ENCODE measurements around the gene RAPGEF3. TPM values are rescaled to one million over a fixed set of nuclear protein-coding genes. Genes with fewer than 3 reads are reported as not detected.

Gene RAPGEF3
- total and polyA plus RNA-seq, 2 experiments from 2014 or later = 2.1 to 2.6 TPM

GRCh38 chr12:47746073-47746472, 12.6 kb downstream of the RAPGEF3 start:
- no peak overlapping the region for H3K4me2 ChIP-seq
- TF ChIP-seq EZH2phosphoT487 (IDR thresholded peaks at IDR 0.05; ENCODE audit: low read depth, severe bottlenecking, unreplicated experiment) (no peak), CTCF (IDR thresholded peaks at IDR 0.05; ENCODE audit: poor library complexity) (no peak), EZH2 (IDR thresholded peaks at IDR 0.05; ENCODE audit: borderline replicate concordance) (no peak)
- no peaks in the 10 kb centered on the region for H3K79me2 ChIP-seq
- WGBS (ENCODE audit: low lambda C conversion rate, missing lambda C conversion rate) = 93% methylated on average over 3 of the region's 5 CpGs
- H3K27ac ChIP-seq = no peak overlapping the region
- no peak overlapping the region for H2AFZ ChIP-seq
- H3K27me3 ChIP-seq = no peaks in the 10 kb centered on the region
- H3K9me3 ChIP-seq (ENCODE audit: low read depth) = no peaks in the 10 kb centered on the region
- no peaks in the 10 kb centered on the region for H3K9me2 ChIP-seq (replicated peaks; ENCODE audit: insufficient read depth)
- no peaks in the 10 kb centered on the region for H3K4me1 ChIP-seq (ENCODE audit: insufficient read depth)
- no peak for DNase-seq (ENCODE audit: low spot score)
- no peaks in the 10 kb centered on the region for H3K36me3 ChIP-seq (replicated peaks; ENCODE audit: insufficient read depth, low read depth)
- H4K20me1 ChIP-seq (ENCODE audit: insufficient read depth, poor library complexity, severe bottlenecking) = no peaks in the 10 kb centered on the region
- H3K4me3 ChIP-seq = no peak overlapping the region

- no peaks in the 10 kb centered on the region for H3K27me3 ChIP-seq
- no peak for DNase-seq (ENCODE audit: low spot score)
- H3K27ac ChIP-seq = no peak overlapping the region
- no peaks in the 10 kb centered on the region for H3K9me3 ChIP-seq (ENCODE audit: low read depth)
- no peaks in the 10 kb centered on the region for H3K79me2 ChIP-seq
- no peaks in the 10 kb centered on the region for H3K9me2 ChIP-seq (replicated peaks; ENCODE audit: insufficient read depth)
- no peak overlapping the region for H3K4me3 ChIP-seq
- H3K4me2 ChIP-seq = no peak overlapping the region
- TF ChIP-seq EZH2 (IDR thresholded peaks at IDR 0.05; ENCODE audit: borderline replicate concordance) (no peak), CTCF (IDR thresholded peaks at IDR 0.05; ENCODE audit: poor library complexity) (no peak), EZH2phosphoT487 (IDR thresholded peaks at IDR 0.05; ENCODE audit: low read depth, severe bottlenecking, unreplicated experiment) (no peak)
- H2AFZ ChIP-seq = no peak overlapping the region
- WGBS (ENCODE audit: low lambda C conversion rate, missing lambda C conversion rate) = 77% methylated on average over 16 of the region's 16 CpGs
- H4K20me1 ChIP-seq (ENCODE audit: insufficient read depth, poor library complexity, severe bottlenecking) = no peaks in the 10 kb centered on the region
- no peaks in the 10 kb centered on the region for H3K4me1 ChIP-seq (ENCODE audit: insufficient read depth)
- H3K36me3 ChIP-seq (replicated peaks; ENCODE audit: insufficient read depth, low read depth) = no peaks in the 10 kb centered on the region
Observed at GRCh38 chr12:47745485-47746041, 13.1 kb downstream of the RAPGEF3 start.

GRCh38 chr12:47744778-47745436, 13.8 kb downstream of the RAPGEF3 start:
- 63% methylated on average over 8 of the region's 8 CpGs for WGBS (ENCODE audit: low lambda C conversion rate, missing lambda C conversion rate)

More at GRCh38 chr12:47744778-47745436, 13.8 kb downstream of the RAPGEF3 start:
- Histone ChIP-seq H3K27me3 (no peaks in the 10 kb centered on the region), H3K36me3 (replicated peaks; ENCODE audit: insufficient read depth, low read depth) (no peaks in the 10 kb centered on the region), H3K4me2 (no peak overlapping the region), H3K9me3 (ENCODE audit: low read depth) (no peaks in the 10 kb centered on the region), H4K20me1 (ENCODE audit: insufficient read depth, poor library complexity, severe bottlenecking) (no peaks in the 10 kb centered on the region), H2AFZ (no peak overlapping the region), H3K27ac (no peak overlapping the region), H3K9me2 (replicated peaks; ENCODE audit: insufficient read depth) (no peaks in the 10 kb centered on the region), H3K79me2 (no peaks in the 10 kb centered on the region), H3K4me1 (ENCODE audit: insufficient read depth) (no peaks in the 10 kb centered on the region), H3K4me3 (no peak overlapping the region)
- TF ChIP-seq EZH2 (IDR thresholded peaks at IDR 0.05; ENCODE audit: borderline replicate concordance) (no peak), CTCF (IDR thresholded peaks at IDR 0.05; ENCODE audit: poor library complexity) (no peak), EZH2phosphoT487 (IDR thresholded peaks at IDR 0.05; ENCODE audit: low read depth, severe bottlenecking, unreplicated experiment) (no peak)
- no peak for DNase-seq (ENCODE audit: low spot score)
